ENCODE results near the gene SFXN5.

Gene SFXN5

GRCh38 chr2:73031095-73031678, 40.3 kb downstream of the SFXN5 start:
- Mint-ChIP-seq H3K9me3 (ENCODE audit: low read depth) (no peaks in the 10 kb centered on the region), H3K36me3 (peaks cover 7% of the 10 kb centered on the region), H3K4me1 (ENCODE audit: low read depth) (no peaks in the 10 kb centered on the region), H3K4me3 (no peak overlapping the region), H3K27me3 (no peaks in the 10 kb centered on the region), H3K27ac (no peak overlapping the region)

GRCh38 chr2:73028841-73029240, 42.7 kb downstream of the SFXN5 start:
- no peak overlapping the region for H3K27ac Mint-ChIP-seq
- H3K27me3 Mint-ChIP-seq: no peaks in the 10 kb centered on the region
- no peak overlapping the region for H3K4me3 Mint-ChIP-seq
- no peaks in the 10 kb centered on the region for H3K4me1 Mint-ChIP-seq (ENCODE audit: low read depth)
- H3K9me3 Mint-ChIP-seq (ENCODE audit: low read depth): no peaks in the 10 kb centered on the region
- peaks cover 7% of the 10 kb centered on the region for H3K36me3 Mint-ChIP-seq

GRCh38 chr2:73027340-73027739, 44.2 kb downstream of the SFXN5 start:
- Mint-ChIP-seq H3K36me3 (peaks cover 7% of the 10 kb centered on the region), H3K4me1 (ENCODE audit: low read depth) (no peaks in the 10 kb centered on the region), H3K4me3 (no peak overlapping the region), H3K9me3 (ENCODE audit: low read depth) (no peaks in the 10 kb centered on the region), H3K27me3 (no peaks in the 10 kb centered on the region), H3K27ac (no peak overlapping the region)

GRCh38 chr2:73023497-73023896, 48.0 kb downstream of the SFXN5 start:
- Mint-ChIP-seq H3K27me3 (no peaks in the 10 kb centered on the region), H3K4me1 (ENCODE audit: low read depth) (no peaks in the 10 kb centered on the region), H3K4me3 (no peak overlapping the region), H3K27ac (no peak overlapping the region), H3K9me3 (ENCODE audit: low read depth) (no peaks in the 10 kb centered on the region), H3K36me3 (peaks cover 2% of the 10 kb centered on the region)

GRCh38 chr2:73022024-73022568, 49.4 kb downstream of the SFXN5 start:
- Mint-ChIP-seq H3K36me3 (peaks cover 2% of the 10 kb centered on the region), H3K27ac (no peak overlapping the region), H3K4me3 (no peak overlapping the region), H3K9me3 (ENCODE audit: low read depth) (no peaks in the 10 kb centered on the region), H3K4me1 (ENCODE audit: low read depth) (no peaks in the 10 kb centered on the region), H3K27me3 (no peaks in the 10 kb centered on the region)

- Mint-ChIP-seq H3K36me3 (peaks cover 6% of the 10 kb centered on the region), H3K27me3 (no peaks in the 10 kb centered on the region), H3K4me1 (ENCODE audit: low read depth) (no peaks in the 10 kb centered on the region), H3K9me3 (ENCODE audit: low read depth) (no peaks in the 10 kb centered on the region), H3K4me3 (no peak overlapping the region), H3K27ac (no peak overlapping the region)
Observed at GRCh38 chr2:73021371-73022010, 50.0 kb downstream of the SFXN5 start.

- Mint-ChIP-seq H3K9me3 (ENCODE audit: low read depth) (no peaks in the 10 kb centered on the region), H3K27ac (no peak overlapping the region), H3K4me1 (ENCODE audit: low read depth) (no peaks in the 10 kb centered on the region), H3K4me3 (no peak overlapping the region), H3K27me3 (no peaks in the 10 kb centered on the region), H3K36me3 (peaks cover 6% of the 10 kb centered on the region)
Observed at GRCh38 chr2:73020657-73021370, 50.7 kb downstream of the SFXN5 start.

GRCh38 chr2:73020306-73020656, 51.2 kb downstream of the SFXN5 start:
- H3K36me3 Mint-ChIP-seq: peaks cover 6% of the 10 kb centered on the region
- H3K9me3 Mint-ChIP-seq (ENCODE audit: low read depth): no peaks in the 10 kb centered on the region
- H3K4me3 Mint-ChIP-seq: no peak overlapping the region
- no peak overlapping the region for H3K27ac Mint-ChIP-seq
- H3K4me1 Mint-ChIP-seq (ENCODE audit: low read depth): no peaks in the 10 kb centered on the region
- H3K27me3 Mint-ChIP-seq: no peaks in the 10 kb centered on the region

GRCh38 chr2:73018188-73018825, 53.2 kb downstream of the SFXN5 start:
- Mint-ChIP-seq H3K27me3 (no peaks in the 10 kb centered on the region), H3K36me3 (peaks cover 6% of the 10 kb centered on the region), H3K9me3 (ENCODE audit: low read depth) (no peaks in the 10 kb centered on the region), H3K4me3 (no peak overlapping the region), H3K27ac (no peak overlapping the region), H3K4me1 (ENCODE audit: low read depth) (no peaks in the 10 kb centered on the region)

- Mint-ChIP-seq H3K36me3 (peaks cover 13% of the 10 kb centered on the region), H3K27me3 (no peaks in the 10 kb centered on the region), H3K9me3 (ENCODE audit: low read depth) (no peaks in the 10 kb centered on the region), H3K4me1 (ENCODE audit: low read depth) (no peaks in the 10 kb centered on the region), H3K27ac (no peak overlapping the region), H3K4me3 (no peak overlapping the region)
Observed at GRCh38 chr2:73013936-73014335, 57.6 kb downstream of the SFXN5 start.

GRCh38 chr2:73009177-73009839, 62.2 kb downstream of the SFXN5 start:
- H3K36me3 Mint-ChIP-seq: peaks cover 17% of the 10 kb centered on the region
- no peaks in the 10 kb centered on the region for H3K9me3 Mint-ChIP-seq (ENCODE audit: low read depth)
- no peak overlapping the region for H3K27ac Mint-ChIP-seq
- H3K4me1 Mint-ChIP-seq (ENCODE audit: low read depth): no peaks in the 10 kb centered on the region
- H3K27me3 Mint-ChIP-seq: no peaks in the 10 kb centered on the region
- H3K4me3 Mint-ChIP-seq: no peak overlapping the region

GRCh38 chr2:73008766-73009135, 62.8 kb downstream of the SFXN5 start:
- Mint-ChIP-seq H3K4me3 (no peak overlapping the region), H3K27me3 (no peaks in the 10 kb centered on the region), H3K36me3 (peaks cover 17% of the 10 kb centered on the region), H3K27ac (no peak overlapping the region), H3K9me3 (ENCODE audit: low read depth) (no peaks in the 10 kb centered on the region), H3K4me1 (ENCODE audit: low read depth) (no peaks in the 10 kb centered on the region)

GRCh38 chr2:73007991-73008765, 63.3 kb downstream of the SFXN5 start:
- Mint-ChIP-seq H3K4me1 (ENCODE audit: low read depth) (no peaks in the 10 kb centered on the region), H3K4me3 (no peak overlapping the region), H3K9me3 (ENCODE audit: low read depth) (no peaks in the 10 kb centered on the region), H3K36me3 (peaks cover 17% of the 10 kb centered on the region), H3K27ac (no peak overlapping the region), H3K27me3 (no peaks in the 10 kb centered on the region)

- Mint-ChIP-seq H3K36me3 (peaks cover 17% of the 10 kb centered on the region), H3K9me3 (ENCODE audit: low read depth) (no peaks in the 10 kb centered on the region), H3K27me3 (no peaks in the 10 kb centered on the region), H3K27ac (no peak overlapping the region), H3K4me1 (ENCODE audit: low read depth) (no peaks in the 10 kb centered on the region), H3K4me3 (no peak overlapping the region)
Observed at GRCh38 chr2:73006969-73007710, 64.4 kb downstream of the SFXN5 start.

Measured in activated naive CD8-positive, alpha-beta T cell (primary cell).